A549 (cell line): ENCODE measurements around the gene SSH3. TPM values are rescaled to one million over a fixed set of nuclear protein-coding genes. Genes with fewer than 3 reads are reported as not detected.

Experiments
- ATAC-seq, 2 experiments: fragments of 200-7000 bp in 1 of 2; fragments of >200 bp in 1 of 2; cut with Nextera tagmentation in 1 of 2; cut with Tn5 transposase in 1 of 2; 3 replicates each; pipeline versions ENCODE4 v1.8.0 to v1.9.1; 2018 to 2020; ENCODE audit warnings: mild to moderate bottlenecking in 1 of 2, moderate library complexity in 1 of 2
- CTCF ChIA-PET: fragments of 300-600 bp; sonication (Branson Sonifier 250); formaldehyde crosslinking; extraction: SDS; loops from one replicate; lab custom pipeline; 2021; ENCODE audit warnings: antibody characterized with exemption, inconsistent platforms; lab: Yijun Ruan, JAX
- POLR2A ChIA-PET: fragments of 350-600 bp; formaldehyde crosslinking; extraction: SDS; loops from one replicate; lab custom pipeline; 2021; ENCODE audit warnings: antibody characterized with exemption, inconsistent platforms; lab: Yijun Ruan, JAX
- DNase-seq, 2 experiments: peaks; one replicate each; pipeline versions ENCODE4 v3.0.0 to v3.0.0-alpha.2; 2011 to 2016; ENCODE audit warnings: low read depth in 1 of 2, low spot score in 1 of 2
- FAIRE-seq: peaks from 2 replicates; lab custom pipeline; 2011; peaks lifted over from hg19 to GRCh38; lab: Jason Lieb, UNC
- H3K27ac ChIP-seq, 2 experiments: fragments of >200 bp; sonication (Bioruptor Twin); formaldehyde crosslinking; 3 replicates each; pipeline ENCODE4 v1.5.1; 2016 to 2017
- H3K4me1 ChIP-seq: fragments of >200 bp; sonication (Bioruptor Twin); formaldehyde crosslinking; 3 replicates; pipeline ENCODE4 v1.6.1; 2016
- H3K4me2 ChIP-seq: fragments of >200 bp; sonication (Bioruptor Twin); formaldehyde crosslinking; 3 replicates; pipeline ENCODE4 v1.6.1; 2016
- H3K4me3 ChIP-seq: fragments of >200 bp; sonication (Bioruptor Twin); formaldehyde crosslinking; 3 replicates; pipeline ENCODE4 v1.5.1; 2016
- H3K9me3 ChIP-seq: fragments of >200 bp; sonication (Bioruptor Twin); formaldehyde crosslinking; 3 replicates; pipeline ENCODE4 v1.6.1; 2016
- BCL3 ChIP-seq: fragments of >200 bp; sonication (Bioruptor Twin); formaldehyde crosslinking; IDR thresholded peaks from 3 replicates; pipeline ENCODE4 v1.6.1; 2016
- CHD4 ChIP-seq: fragments of 200-600 bp; sonication (generic); IDR thresholded peaks from 2 replicates; pipeline ENCODE4 v1.6.1; 2016; ENCODE audit warnings: antibody characterized with exemption, mild to moderate bottlenecking, borderline replicate concordance
- CTCF ChIP-seq: fragments of >200 bp; sonication (Bioruptor Twin); formaldehyde crosslinking; IDR thresholded peaks from 3 replicates; pipeline ENCODE4 v1.5.1; 2016
- E2F6 ChIP-seq: IDR thresholded peaks from 2 replicates; pipeline ENCODE4 v1.6.1; 2012; ENCODE audit warnings: low read depth, borderline replicate concordance
- EHF ChIP-seq: fragments of 250-450 bp; sonication (Bioruptor Pico); IDR thresholded peaks from 2 replicates; pipeline ENCODE4 v1.5.0; 2020; ENCODE audit warnings: mild to moderate bottlenecking
- EHMT2 ChIP-seq: fragments of 200-600 bp; sonication (generic); IDR thresholded peaks from 2 replicates; pipeline ENCODE4 v1.6.1; 2016; ENCODE audit warnings: antibody characterized with exemption, low read depth, mild to moderate bottlenecking, moderate library complexity
- EP300 ChIP-seq, 2 experiments: fragments of >200 bp; sonication (Bioruptor Twin); formaldehyde crosslinking; IDR thresholded peaks; 2 replicates in 1 of 2; 3 replicates in 1 of 2; pipeline ENCODE4 v1.6.1; 2016 to 2017
- ESRRA ChIP-seq: fragments of 150-350 bp; IDR thresholded peaks from 2 replicates; pipeline ENCODE4 v1.6.1; 2014; ENCODE audit warnings: mild to moderate bottlenecking, low read length, borderline replicate concordance
- FOXS1 ChIP-seq: fragments of 250-450 bp; sonication (Bioruptor Pico); IDR thresholded peaks from 2 replicates; pipeline ENCODE4 v1.5.0; 2020; ENCODE audit warnings: mild to moderate bottlenecking, moderate library complexity
- GATA3 ChIP-seq: IDR thresholded peaks from 2 replicates; pipeline ENCODE4 v1.6.1; 2012; ENCODE audit warnings: borderline replicate concordance
- HES2 ChIP-seq: fragments of >200 bp; sonication (Bioruptor Twin); formaldehyde crosslinking; IDR thresholded peaks from 2 replicates; pipeline ENCODE4 v1.6.1; 2016
- HEYL ChIP-seq: fragments of 250-450 bp; sonication (Bioruptor Pico); IDR thresholded peaks from 2 replicates; pipeline ENCODE4 v1.8.0; 2021; ENCODE audit warnings: mild to moderate bottlenecking, moderate library complexity
- HOXA7 ChIP-seq: fragments of 250-450 bp; sonication (Bioruptor Pico); IDR thresholded peaks from 2 replicates; pipeline ENCODE4 v1.5.0; 2020; ENCODE audit warnings: mild to moderate bottlenecking, moderate library complexity
- KDM5A ChIP-seq: fragments of 200-600 bp; sonication (generic); IDR thresholded peaks from 2 replicates; pipeline ENCODE4 v1.6.1; 2016; ENCODE audit warnings: antibody characterized with exemption, mild to moderate bottlenecking
- MAFK ChIP-seq: fragments of 450-650 bp; IDR thresholded peaks from 2 replicates; pipeline ENCODE4 v1.6.1; 2014; ENCODE audit not compliant: partially characterized antibody
- MAZ ChIP-seq: fragments of 150-350 bp; IDR thresholded peaks from 2 replicates; pipeline ENCODE4 v1.6.1; 2014; ENCODE audit warnings: antibody characterized with exemption, low read depth, low read length, borderline replicate concordance
- NR3C1 ChIP-seq: fragments of >200 bp; sonication (Bioruptor Twin); formaldehyde crosslinking; IDR thresholded peaks from 3 replicates; pipeline ENCODE4 v1.6.1; 2017
- PBX3 ChIP-seq: IDR thresholded peaks from 2 replicates; pipeline ENCODE4 v1.6.1; 2012
- POLR2A ChIP-seq: IDR thresholded peaks from 2 replicates; pipeline ENCODE4 v1.6.1; 2012; ENCODE audit warnings: mild to moderate bottlenecking, low read length
- POLR2AphosphoS2 ChIP-seq: conservative IDR thresholded peaks from 2 replicates; pipeline ENCODE4 v1.6.1; 2012; ENCODE audit warnings: low read length, improper control_type of control experiment, inconsistent platforms
- RAD21 ChIP-seq, 2 experiments: fragments of >200 bp in 1 of 2; sonication (Bioruptor Twin) in 1 of 2; formaldehyde crosslinking in 1 of 2; IDR thresholded peaks in 1 of 2; conservative IDR thresholded peaks in 1 of 2; 2 replicates in 1 of 2; 3 replicates in 1 of 2; pipeline ENCODE4 v1.6.1; 2012 to 2018; ENCODE audit warnings: inconsistent platforms in 1 of 2
- RCOR1 ChIP-seq: fragments of 150-350 bp; IDR thresholded peaks from 2 replicates; pipeline ENCODE4 v1.6.1; 2014; ENCODE audit warnings: antibody characterized with exemption, low read length, low read depth
- RNF2 ChIP-seq: fragments of 200-600 bp; sonication (generic); IDR thresholded peaks from 2 replicates; pipeline ENCODE4 v1.6.1; 2016; ENCODE audit warnings: low read depth, mild to moderate bottlenecking, antibody characterized with exemption, moderate library complexity, borderline replicate concordance
- SREBF2 ChIP-seq: fragments of 450-650 bp; IDR thresholded peaks from 2 replicates; pipeline ENCODE4 v1.6.1; 2014; ENCODE audit warnings: mild to moderate bottlenecking, moderate library complexity
- TFCP2L1 ChIP-seq: fragments of 250-450 bp; sonication (Bioruptor Pico); IDR thresholded peaks from 2 replicates; pipeline ENCODE4 v1.5.0; 2021; ENCODE audit warnings: mild to moderate bottlenecking
- ZFP36 ChIP-seq: fragments of 450-650 bp; IDR thresholded peaks from 2 replicates; pipeline ENCODE4 v1.6.1; 2014; ENCODE audit warnings: borderline replicate concordance; ENCODE audit not compliant: partially characterized antibody
- ZNF302 ChIP-seq: fragments of 250-450 bp; sonication (Bioruptor Pico); IDR thresholded peaks from 2 replicates; pipeline ENCODE4 v1.9.0; 2021; ENCODE audit warnings: inconsistent platforms, mild to moderate bottlenecking, moderate library complexity
- WGBS: methylation state at CpG from one replicate; pipeline ENCODE4 v1.1.6; 2017; ENCODE audit errors: missing lambda C conversion rate; 5-methylcytosine and 5-hydroxymethylcytosine counted together
- polyA plus RNA-seq, 4 experiments: library from polyadenylated mRNA; depleted of rRNA in 3 of 4; stranded (reverse); fragments of >200 nt; fragmentation: RNase III in 1 of 4; extraction: RNeasy Plus Mini Kit Qiagen cat#74134 plus additional on column Dnase treatment in 1 of 4; gene quantifications; 2 replicates in 3 of 4; 3 replicates in 1 of 4; pipeline ENCODE4 v1.2.3, GENCODE V29; 2011 to 2017

Gene SSH3
- polyA plus RNA-seq, 2 of the 4 experiments (the other 2 are of a cell fraction): 13.9 to 24.1 TPM

GRCh38 chr11:67268962-67269268 is 34.4 kb upstream of the SSH3 start (continued):
- no peak for TF ChIP-seq PBX3
- TF ChIP-seq SREBF2: no peak
- TF ChIP-seq TFCP2L1 (CRISPR knock-in tag): no peak
- no peak for TF ChIP-seq ZFP36
- no peak for TF ChIP-seq HES2
- no peak for TF ChIP-seq ESRRA
- TF ChIP-seq MAZ: no peak
- TF ChIP-seq, all 56 proteins: peak for 0

- H3K27ac ChIP-seq: peak overlapping the region in 1 of 2 experiments; percentile 21; a peak in 1 of 6 replicates
- peaks cover 21% of the 10 kb centered on the region; the same call in 2 of the 3 replicates for H3K4me1 ChIP-seq
- ChIA-PET POLR2A (interaction anchor here (0.5 kb wide), 1 partner anchor 106 kb away, joined by 4 read pairs; no protein-coding TSS in a partner anchor), CTCF (interaction anchor here (0.6 to 4.1 kb wide), 6 partner anchors 7 to 47 kb away, joined by 3 to 34 read pairs (median 5); no protein-coding TSS in a partner anchor)
- FAIRE-seq: no peak
- 86% methylated on average over 13 of the region's 15 CpGs for WGBS
- no peak for TF ChIP-seq RCOR1
- TF ChIP-seq ESRRA: no peak
- TF ChIP-seq GATA3: no peak
- no peak for TF ChIP-seq ZNF302 (CRISPR knock-in tag)
- no peak for TF ChIP-seq HEYL (CRISPR knock-in tag)
- no peak for TF ChIP-seq EHMT2
- TF ChIP-seq POLR2A: no peak
- no peak for TF ChIP-seq CHD4
- no peak for TF ChIP-seq KDM5A
- TF ChIP-seq POLR2AphosphoS2: no peak
- TF ChIP-seq NR3C1: no peak
- no peak for TF ChIP-seq MAFK
- TF ChIP-seq HOXA7 (CRISPR knock-in tag): no peak
- TF ChIP-seq MAZ: no peak
- TF ChIP-seq RNF2: no peak
- DNase-seq: no peak
- no peak for ATAC-seq
- no peak overlapping the region for H3K4me3 ChIP-seq
- H3K4me2 ChIP-seq: no peak overlapping the region
- no peaks in the 10 kb centered on the region for H3K9me3 ChIP-seq
Measured at GRCh38 chr11:67269401-67270255, 33.7 kb upstream of the SSH3 start.

GRCh38 chr11:67270256-67271204 is 32.8 kb upstream of the SSH3 start:
- peak overlapping the region in 1 of 2 experiments; percentile 21; a peak in 2 of 6 replicates for H3K27ac ChIP-seq
- ATAC-seq (no peak), DNase-seq (no peak), FAIRE-seq (no peak)
- TF ChIP-seq TFCP2L1 (CRISPR knock-in tag): no peak
- TF ChIP-seq FOXS1: no peak
- no peak for TF ChIP-seq POLR2AphosphoS2
- no peak for TF ChIP-seq EP300 (IDR thresholded peaks at IDR 0.05)
- no peak for TF ChIP-seq CTCF
- no peak for TF ChIP-seq E2F6
- no peak for TF ChIP-seq RAD21 (conservative IDR thresholded peaks at IDR 0.05 in 1 of 2, IDR thresholded peaks at IDR 0.05 in 1 of 2)
- no peak for TF ChIP-seq BCL3
- no peak for TF ChIP-seq EHF
- ChIA-PET CTCF (interaction anchor here (0.6 to 4.1 kb wide), 8 partner anchors 8 to 392 kb away, joined by 4 to 34 read pairs (median 6); partner anchors contain the start of gene ANKRD13D), POLR2A (interaction anchor here (0.5 to 1.9 kb wide), 2 partner anchors 18 to 105 kb away, joined by 4 to 6 read pairs; partner anchors contain the start of gene ANKRD13D)
- H3K4me2 ChIP-seq: no peak overlapping the region
- peaks cover 21% of the 10 kb centered on the region; the same call in 2 of the 3 replicates for H3K4me1 ChIP-seq
- H3K4me3 ChIP-seq: no peak overlapping the region
- WGBS: 84% methylated on average over 28 of the region's 28 CpGs
- no peaks in the 10 kb centered on the region for H3K9me3 ChIP-seq
